ENCODE measurements around the gene FCHSD2.

Gene FCHSD2

DNA sequence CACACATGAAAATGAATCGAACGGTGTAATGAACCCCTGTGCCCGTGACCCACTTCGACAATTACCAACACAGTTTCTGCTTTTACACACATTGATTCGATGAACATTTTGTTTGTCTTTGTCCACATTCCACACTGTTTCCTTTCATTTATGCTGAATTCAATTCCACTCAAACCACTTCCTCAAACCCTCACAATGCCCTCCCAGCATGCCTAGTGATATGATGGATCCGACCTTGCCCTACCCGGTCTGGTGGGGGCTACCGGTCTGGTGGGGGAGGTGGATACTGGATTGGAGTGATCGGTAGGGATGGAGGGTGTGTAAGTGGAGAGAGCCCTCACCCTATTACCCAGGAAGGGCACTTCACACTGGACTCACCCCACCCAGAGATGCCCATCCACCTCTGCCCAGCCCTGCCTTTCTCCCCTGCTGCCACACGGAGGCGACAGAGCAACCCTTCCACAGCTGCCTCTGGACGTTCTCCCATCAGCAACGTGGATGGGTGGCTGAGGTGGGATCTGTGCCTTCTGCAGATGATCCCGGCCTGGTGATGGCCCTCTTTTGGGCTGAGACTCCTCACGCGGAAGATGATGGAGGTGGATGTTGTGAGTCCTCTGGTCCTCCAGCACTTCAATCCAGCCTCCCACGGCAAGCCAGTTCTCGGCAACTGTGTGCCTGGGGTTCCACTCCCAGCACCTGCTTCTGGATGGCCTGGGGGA is 43.0 kb upstream of the FCHSD2 start:
- Histone ChIP-seq H3K27ac (ENCODE audit: low read length) (no peak overlapping the region), H3K4me1 (ENCODE audit: control insufficient read depth, insufficient read depth, low read length) (peaks cover 9% of the 10 kb centered on the region), H3K4me3 (ENCODE audit: low read length in 2 of 2) (no peak overlapping the region), H3K9me3 (ENCODE audit: control insufficient read depth in 2 of 2, low read length in 2 of 2) (no peaks in the 10 kb centered on the region), H3K36me3 (ENCODE audit: control insufficient read depth in 2 of 2, insufficient read depth in 2 of 2, low read length in 2 of 2) (no peaks in the 10 kb centered on the region), H3K27me3 (ENCODE audit: control insufficient read depth in 1 of 2, insufficient read depth in 2 of 2, low read length in 2 of 2) (peaks cover 0 to 8% of the 10 kb centered on the region in 2 donors), H3K9ac (ENCODE audit: low read length in 2 of 2) (no peak overlapping the region)

DNA sequence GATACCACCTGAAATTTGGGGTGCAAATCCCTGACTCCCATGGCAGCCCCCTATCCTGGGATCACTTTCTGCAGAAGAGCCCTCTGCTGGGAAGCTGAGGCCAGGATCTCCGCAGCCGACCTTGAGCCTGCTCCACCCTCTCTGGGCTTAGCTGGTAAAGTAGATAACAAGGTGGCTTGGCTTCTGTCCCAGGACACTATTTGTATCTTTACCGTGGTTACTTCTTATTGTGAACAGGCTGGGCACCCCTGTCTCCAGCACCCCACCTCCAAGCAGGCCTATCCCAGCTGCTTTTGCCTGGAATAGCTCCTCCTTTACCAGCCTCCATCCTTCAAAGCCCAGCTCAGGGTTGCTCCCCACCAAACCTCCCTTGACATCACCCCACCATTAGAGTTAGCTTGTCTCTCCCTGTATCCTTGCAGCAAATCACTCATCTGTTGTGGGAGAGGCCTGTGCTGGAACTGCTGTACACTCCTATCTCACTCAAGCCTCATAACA is 40.8 kb upstream of the FCHSD2 start:
- Histone ChIP-seq H3K36me3 (ENCODE audit: control insufficient read depth in 2 of 2, insufficient read depth in 2 of 2, low read length in 2 of 2) (no peaks in the 10 kb centered on the region), H3K27me3 (ENCODE audit: control insufficient read depth in 1 of 2, insufficient read depth in 2 of 2, low read length in 2 of 2) (peaks cover 0 to 8% of the 10 kb centered on the region in 2 donors), H3K9ac (ENCODE audit: low read length in 2 of 2) (no peak overlapping the region), H3K9me3 (ENCODE audit: control insufficient read depth in 2 of 2, low read length in 2 of 2) (no peaks in the 10 kb centered on the region), H3K4me1 (ENCODE audit: control insufficient read depth, insufficient read depth, low read length) (peaks cover 7% of the 10 kb centered on the region), H3K27ac (ENCODE audit: low read length) (no peak overlapping the region), H3K4me3 (ENCODE audit: low read length in 2 of 2) (no peak overlapping the region)

GRCh38 chr11:73178681-73179080 is 36.6 kb upstream of the FCHSD2 start:
- H3K36me3 ChIP-seq (ENCODE audit: control insufficient read depth in 2 of 2, insufficient read depth in 2 of 2, low read length in 2 of 2) = no peaks in the 10 kb centered on the region
- H3K9ac ChIP-seq (ENCODE audit: low read length in 2 of 2) = no peak overlapping the region
- H3K4me3 ChIP-seq (ENCODE audit: low read length in 2 of 2) = no peak overlapping the region
- H3K27me3 ChIP-seq (ENCODE audit: control insufficient read depth in 1 of 2, insufficient read depth in 2 of 2, low read length in 2 of 2) = no peaks in the 10 kb centered on the region
- H3K9me3 ChIP-seq (ENCODE audit: control insufficient read depth in 2 of 2, low read length in 2 of 2) = no peaks in the 10 kb centered on the region
- peaks cover 18% of the 10 kb centered on the region for H3K4me1 ChIP-seq (ENCODE audit: control insufficient read depth, insufficient read depth, low read length)
- no peak overlapping the region for H3K27ac ChIP-seq (ENCODE audit: low read length)

GRCh38 chr11:73177778-73178539 is 35.8 kb upstream of the FCHSD2 start:
- Histone ChIP-seq H3K4me1 (ENCODE audit: control insufficient read depth, insufficient read depth, low read length) (peaks cover 20% of the 10 kb centered on the region), H3K36me3 (ENCODE audit: control insufficient read depth in 2 of 2, insufficient read depth in 2 of 2, low read length in 2 of 2) (no peaks in the 10 kb centered on the region), H3K27ac (ENCODE audit: low read length) (peak overlapping the region; percentile 53), H3K9me3 (ENCODE audit: control insufficient read depth in 2 of 2, low read length in 2 of 2) (no peaks in the 10 kb centered on the region), H3K27me3 (ENCODE audit: control insufficient read depth in 1 of 2, insufficient read depth in 2 of 2, low read length in 2 of 2) (no peaks in the 10 kb centered on the region), H3K9ac (ENCODE audit: low read length in 2 of 2) (peak overlapping the region; percentile 22 to 29), H3K4me3 (ENCODE audit: low read length in 2 of 2) (peak overlapping the region in 1 of 2 donors; percentile 29)

DNA sequence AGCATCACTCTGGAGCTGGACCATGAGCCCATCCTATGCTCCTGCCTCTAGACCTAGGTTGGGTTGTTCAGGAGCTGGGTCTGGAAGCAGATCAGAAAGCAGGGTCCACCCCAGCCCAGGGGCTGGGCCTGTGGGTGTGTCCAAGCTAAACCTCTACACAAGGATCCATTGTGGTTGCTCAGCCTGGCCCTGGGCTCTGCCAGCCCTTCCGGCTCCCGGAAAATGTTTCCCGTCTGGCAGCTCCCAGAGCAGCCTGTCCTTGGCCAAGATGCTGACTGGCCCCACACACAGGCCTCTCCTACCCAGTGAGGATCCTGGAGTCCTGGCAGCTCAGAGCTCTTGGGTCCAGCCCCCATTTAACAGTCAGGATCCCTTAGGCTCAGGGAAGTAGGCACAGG is 35.3 kb upstream of the FCHSD2 start:
- Histone ChIP-seq H3K27me3 (ENCODE audit: control insufficient read depth in 1 of 2, insufficient read depth in 2 of 2, low read length in 2 of 2) (no peaks in the 10 kb centered on the region), H3K9ac (ENCODE audit: low read length in 2 of 2) (peak overlapping the region in 1 of 2 donors; percentile 22), H3K27ac (ENCODE audit: low read length) (peak overlapping the region; percentile 53), H3K4me1 (ENCODE audit: control insufficient read depth, insufficient read depth, low read length) (peaks cover 20% of the 10 kb centered on the region), H3K4me3 (ENCODE audit: low read length in 2 of 2) (peak overlapping the region in 1 of 2 donors; percentile 29), H3K9me3 (ENCODE audit: control insufficient read depth in 2 of 2, low read length in 2 of 2) (no peaks in the 10 kb centered on the region), H3K36me3 (ENCODE audit: control insufficient read depth in 2 of 2, insufficient read depth in 2 of 2, low read length in 2 of 2) (no peaks in the 10 kb centered on the region)

GRCh38 chr11:73176874-73177155 is 34.7 kb upstream of the FCHSD2 start:
- Histone ChIP-seq H3K9ac (ENCODE audit: low read length in 2 of 2) (no peak overlapping the region), H3K27me3 (ENCODE audit: control insufficient read depth in 1 of 2, insufficient read depth in 2 of 2, low read length in 2 of 2) (no peaks in the 10 kb centered on the region), H3K4me3 (ENCODE audit: low read length in 2 of 2) (no peak overlapping the region), H3K36me3 (ENCODE audit: control insufficient read depth in 2 of 2, insufficient read depth in 2 of 2, low read length in 2 of 2) (no peaks in the 10 kb centered on the region), H3K9me3 (ENCODE audit: control insufficient read depth in 2 of 2, low read length in 2 of 2) (no peaks in the 10 kb centered on the region), H3K4me1 (ENCODE audit: control insufficient read depth, insufficient read depth, low read length) (peaks cover 20% of the 10 kb centered on the region), H3K27ac (ENCODE audit: low read length) (peak overlapping the region; percentile 53)

- H3K9me3 ChIP-seq (ENCODE audit: control insufficient read depth in 2 of 2, low read length in 2 of 2) = no peaks in the 10 kb centered on the region
- peaks cover 20% of the 10 kb centered on the region for H3K4me1 ChIP-seq (ENCODE audit: control insufficient read depth, insufficient read depth, low read length)
- peak overlapping the region; percentile 41 for H3K27ac ChIP-seq (ENCODE audit: low read length)
These were observed 34.2 kb upstream of the FCHSD2 start for GRCh38 chr11:73176145-73176873.

GRCh38 chr11:73175551-73176144 is 33.5 kb upstream of the FCHSD2 start:
- no peaks in the 10 kb centered on the region for H3K9me3 ChIP-seq (ENCODE audit: control insufficient read depth in 2 of 2, low read length in 2 of 2)
- no peak overlapping the region for H3K4me3 ChIP-seq (ENCODE audit: low read length in 2 of 2)
- no peaks in the 10 kb centered on the region for H3K36me3 ChIP-seq (ENCODE audit: control insufficient read depth in 2 of 2, insufficient read depth in 2 of 2, low read length in 2 of 2)
- H3K27ac ChIP-seq (ENCODE audit: low read length) = peak overlapping the region; percentile 41
- H3K9ac ChIP-seq (ENCODE audit: low read length in 2 of 2) = no peak overlapping the region
- H3K27me3 ChIP-seq (ENCODE audit: control insufficient read depth in 1 of 2, insufficient read depth in 2 of 2, low read length in 2 of 2) = no peaks in the 10 kb centered on the region
- peaks cover 20% of the 10 kb centered on the region for H3K4me1 ChIP-seq (ENCODE audit: control insufficient read depth, insufficient read depth, low read length)

More at GRCh38 chr11:73176145-73176873, 34.2 kb upstream of the FCHSD2 start:
- H3K4me3 ChIP-seq (ENCODE audit: low read length in 2 of 2) = no peak overlapping the region
- no peaks in the 10 kb centered on the region for H3K36me3 ChIP-seq (ENCODE audit: control insufficient read depth in 2 of 2, insufficient read depth in 2 of 2, low read length in 2 of 2)
- no peaks in the 10 kb centered on the region for H3K27me3 ChIP-seq (ENCODE audit: control insufficient read depth in 1 of 2, insufficient read depth in 2 of 2, low read length in 2 of 2)
- H3K9ac ChIP-seq (ENCODE audit: low read length in 2 of 2) = no peak overlapping the region

GRCh38 chr11:73174495-73174791 is 32.3 kb upstream of the FCHSD2 start:
- H3K36me3 ChIP-seq (ENCODE audit: control insufficient read depth in 2 of 2, insufficient read depth in 2 of 2, low read length in 2 of 2) = no peaks in the 10 kb centered on the region
- H3K27me3 ChIP-seq (ENCODE audit: control insufficient read depth in 1 of 2, insufficient read depth in 2 of 2, low read length in 2 of 2) = no peaks in the 10 kb centered on the region
- no peak overlapping the region for H3K4me3 ChIP-seq (ENCODE audit: low read length in 2 of 2)
- H3K9me3 ChIP-seq (ENCODE audit: control insufficient read depth in 2 of 2, low read length in 2 of 2) = no peaks in the 10 kb centered on the region
- peaks cover 20% of the 10 kb centered on the region for H3K4me1 ChIP-seq (ENCODE audit: control insufficient read depth, insufficient read depth, low read length)
- H3K9ac ChIP-seq (ENCODE audit: low read length in 2 of 2) = no peak overlapping the region
- H3K27ac ChIP-seq (ENCODE audit: low read length) = no peak overlapping the region

- Histone ChIP-seq H3K9ac (ENCODE audit: low read length in 2 of 2) (no peak overlapping the region), H3K4me1 (ENCODE audit: control insufficient read depth, insufficient read depth, low read length) (peaks cover 20% of the 10 kb centered on the region), H3K27ac (ENCODE audit: low read length) (no peak overlapping the region), H3K27me3 (ENCODE audit: control insufficient read depth in 1 of 2, insufficient read depth in 2 of 2, low read length in 2 of 2) (no peaks in the 10 kb centered on the region), H3K4me3 (ENCODE audit: low read length in 2 of 2) (no peak overlapping the region), H3K36me3 (ENCODE audit: control insufficient read depth in 2 of 2, insufficient read depth in 2 of 2, low read length in 2 of 2) (no peaks in the 10 kb centered on the region), H3K9me3 (ENCODE audit: control insufficient read depth in 2 of 2, low read length in 2 of 2) (no peaks in the 10 kb centered on the region)
These were observed 31.8 kb upstream of the FCHSD2 start for GRCh38 chr11:73173755-73174494.

All from stomach smooth muscle (tissue), 2 donors.